HG02763 (cell line): Measurements from ENCODE around the gene OPTC.

Experiments used
- ATAC-seq: cut with Tn5 transposase; IDR thresholded peaks from one replicate; pipeline ENCODE4 v1.9.1; 2021; ENCODE audit warnings: mild to moderate bottlenecking, moderate library complexity; ENCODE audit not compliant: unreplicated experiment

Gene OPTC

GRCh38 chr1:203488539-203488938, 5.4 kb upstream of the OPTC start:
- no peak for ATAC-seq

DNA sequence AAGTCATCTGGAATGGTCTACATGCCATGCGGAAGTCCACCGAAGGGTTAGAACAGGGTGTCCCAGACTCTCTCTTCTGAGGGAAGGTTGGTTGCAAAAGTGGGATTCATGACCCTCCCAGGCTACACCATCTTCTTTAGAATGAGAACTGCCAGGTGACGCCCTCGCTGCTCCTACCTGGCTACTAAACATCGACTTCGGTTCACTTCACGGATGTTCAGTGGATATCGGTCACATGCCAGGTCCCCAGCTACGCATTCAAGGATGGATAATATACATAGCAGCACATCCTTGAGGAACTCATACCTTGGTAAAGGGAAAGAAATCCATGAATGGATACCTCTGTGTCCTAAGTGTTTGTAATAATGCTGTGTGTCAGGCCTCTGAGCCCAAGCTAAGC, 3.3 kb upstream of the OPTC start:
- no peak for ATAC-seq

GRCh38 chr1:203491664-203492063, 2.3 kb upstream of the OPTC start:
- ATAC-seq = no peak

GRCh38 chr1:203492082-203492747, 1.7 kb upstream of the OPTC start:
- ATAC-seq = no peak

DNA sequence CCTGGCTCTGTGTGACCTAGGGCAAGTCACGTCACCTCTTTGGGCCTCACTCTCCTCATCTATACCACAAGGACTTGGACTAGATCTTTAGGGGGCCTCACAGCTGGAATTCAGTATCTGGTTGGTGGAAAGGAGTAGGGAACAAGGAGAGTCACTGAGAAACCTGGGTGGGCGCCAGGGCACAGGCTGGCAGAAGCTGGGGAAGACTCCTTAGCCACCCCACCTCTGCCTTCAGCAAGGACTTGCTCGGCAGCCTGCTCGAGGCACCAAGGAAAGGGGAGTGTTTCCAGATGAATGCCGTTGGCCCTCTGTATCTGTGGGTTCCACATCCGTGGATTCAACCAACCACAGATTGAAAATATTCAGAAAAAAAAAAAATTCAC, 1.2 kb upstream of the OPTC start:
- ATAC-seq = no peak

GRCh38 chr1:203495845-203496244, 1.9 kb downstream of the OPTC start:
- ATAC-seq = no peak

DNA sequence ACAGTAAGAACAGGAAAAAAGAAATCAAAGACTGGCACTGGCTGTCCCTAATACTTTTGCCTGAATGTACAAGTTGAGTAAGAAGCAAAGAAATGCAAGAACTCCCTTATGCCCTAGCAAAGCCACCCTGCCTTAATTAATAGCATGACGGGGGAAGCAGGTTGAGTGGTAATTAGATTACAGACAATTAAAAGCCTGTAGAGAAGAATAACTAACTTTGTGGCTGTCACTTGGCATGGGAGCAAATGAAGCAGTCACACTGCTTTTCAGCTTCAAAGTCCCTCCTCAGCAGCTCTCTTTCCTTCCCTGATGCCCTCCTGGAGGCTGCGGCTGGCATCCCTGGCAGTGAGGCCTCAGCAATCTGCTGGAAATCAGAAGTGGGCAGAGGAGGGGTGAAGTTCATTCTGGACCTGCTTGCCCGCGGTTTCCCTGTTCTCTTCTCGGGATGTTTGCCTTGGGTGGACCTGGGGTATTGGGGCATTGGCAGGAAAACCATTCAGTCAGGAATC, 3.4 kb downstream of the OPTC start:
- ATAC-seq = no peak

GRCh38 chr1:203499643-203500278, 5.8 kb downstream of the OPTC start:
- no peak for ATAC-seq

DNA sequence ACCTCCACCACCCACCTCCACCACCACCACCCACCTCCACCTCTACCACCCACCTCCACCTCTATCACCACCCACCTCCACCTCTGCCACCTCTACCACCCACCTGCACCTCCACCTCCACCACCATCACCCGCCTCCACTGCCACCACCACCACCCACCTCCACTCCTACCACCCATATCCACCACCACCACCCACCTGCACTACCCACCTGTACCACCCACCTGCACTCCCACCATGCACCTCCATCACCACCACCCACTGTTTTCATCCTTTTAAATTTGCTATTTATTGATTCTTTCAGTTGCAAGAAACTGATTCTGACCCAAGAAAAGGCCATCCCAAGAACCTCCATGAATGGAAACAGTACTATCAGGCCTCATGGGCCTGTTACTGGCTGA, 6.3 kb downstream of the OPTC start:
- no peak for ATAC-seq

DNA sequence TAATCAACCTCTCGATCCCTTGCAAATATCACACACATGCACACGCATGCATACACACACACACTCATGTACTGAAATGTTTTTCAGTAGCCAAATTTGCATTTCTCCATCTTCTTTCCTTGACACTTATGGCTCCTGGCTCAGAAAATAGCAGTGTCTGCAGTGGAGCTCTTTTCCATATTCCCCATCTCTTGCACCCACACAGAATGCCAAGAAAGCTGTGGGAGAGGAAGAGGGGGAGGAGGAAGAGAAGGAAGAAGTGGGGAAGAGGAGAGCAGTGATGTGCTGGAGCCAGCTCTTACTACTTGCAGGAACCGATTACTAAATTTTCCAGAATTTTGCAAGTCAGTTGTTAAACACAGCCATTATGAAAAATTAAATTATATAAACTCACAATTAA, 9.9 kb downstream of the OPTC start:
- ATAC-seq = no peak

DNA sequence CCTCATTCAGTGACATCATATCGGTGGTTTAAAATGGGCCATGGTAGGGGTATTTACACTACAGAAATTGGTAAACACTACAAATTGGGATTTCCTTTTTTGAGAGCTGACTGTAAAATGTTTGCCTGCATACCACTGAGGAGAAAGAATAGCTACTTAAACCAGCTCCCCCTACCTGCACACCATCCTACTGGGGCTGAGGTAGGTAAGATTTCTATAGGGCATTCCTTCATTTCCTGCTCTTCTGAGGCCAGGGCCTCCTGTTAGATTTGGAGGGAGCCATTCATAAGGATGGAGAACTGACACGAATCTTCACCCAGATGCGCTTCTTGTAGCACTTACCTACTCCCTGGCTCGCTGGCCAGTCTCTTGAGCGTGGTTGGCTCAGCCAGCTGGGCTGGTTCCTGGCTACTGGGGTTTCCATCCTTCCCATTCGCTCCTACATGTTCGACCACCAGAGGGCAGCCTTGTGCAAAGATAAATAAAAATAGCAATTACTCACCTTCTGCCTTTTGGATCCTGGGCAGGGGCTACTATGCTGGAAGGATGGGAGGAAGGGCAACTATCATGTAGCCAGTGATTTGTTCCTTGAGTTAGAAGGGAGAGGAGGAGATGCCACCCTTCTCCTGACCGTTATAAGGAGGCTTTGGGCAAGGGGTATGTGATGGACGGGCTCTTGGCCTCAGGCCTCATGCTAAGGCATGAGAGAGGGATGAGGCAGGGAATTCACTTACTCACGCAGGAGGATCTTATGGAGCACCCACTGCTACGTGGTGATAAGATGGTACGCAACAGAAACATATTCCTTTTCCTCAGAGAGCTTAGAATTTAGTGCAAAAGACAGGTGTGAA, 10.7 kb downstream of the OPTC start:
- ATAC-seq = no peak

DNA sequence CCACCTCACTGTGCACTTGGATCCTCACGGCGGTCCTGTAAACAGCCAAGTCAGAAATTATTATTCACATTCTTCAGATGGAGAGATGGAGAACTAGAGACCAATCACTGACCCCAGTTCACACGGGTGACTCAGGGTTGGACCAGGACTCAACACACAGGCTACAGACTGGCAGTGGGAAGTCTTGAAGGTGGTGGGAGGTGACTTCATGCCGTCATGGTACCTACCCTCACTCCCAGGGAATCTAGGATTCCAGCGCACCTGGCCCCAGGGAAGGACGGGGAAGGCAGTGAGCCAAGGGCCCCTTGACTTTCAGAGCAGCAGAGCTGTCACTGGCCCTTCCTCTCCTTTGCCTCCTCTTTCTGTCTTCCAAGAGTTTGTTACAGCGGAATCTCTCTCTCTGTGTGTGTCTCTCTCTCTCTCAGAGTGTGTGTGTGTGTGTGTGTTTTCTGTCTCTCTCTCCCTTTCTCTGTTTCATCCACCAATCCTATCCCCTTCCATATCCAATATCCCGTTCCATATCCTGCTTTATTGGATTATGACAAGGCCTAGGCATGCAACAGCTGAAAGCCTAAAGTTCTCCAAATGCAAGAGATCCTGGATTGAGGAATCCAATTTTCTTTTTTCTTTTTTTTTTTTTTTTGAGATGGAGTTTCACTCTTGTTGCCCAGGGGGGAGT, 11.7 kb downstream of the OPTC start:
- ATAC-seq = no peak

DNA sequence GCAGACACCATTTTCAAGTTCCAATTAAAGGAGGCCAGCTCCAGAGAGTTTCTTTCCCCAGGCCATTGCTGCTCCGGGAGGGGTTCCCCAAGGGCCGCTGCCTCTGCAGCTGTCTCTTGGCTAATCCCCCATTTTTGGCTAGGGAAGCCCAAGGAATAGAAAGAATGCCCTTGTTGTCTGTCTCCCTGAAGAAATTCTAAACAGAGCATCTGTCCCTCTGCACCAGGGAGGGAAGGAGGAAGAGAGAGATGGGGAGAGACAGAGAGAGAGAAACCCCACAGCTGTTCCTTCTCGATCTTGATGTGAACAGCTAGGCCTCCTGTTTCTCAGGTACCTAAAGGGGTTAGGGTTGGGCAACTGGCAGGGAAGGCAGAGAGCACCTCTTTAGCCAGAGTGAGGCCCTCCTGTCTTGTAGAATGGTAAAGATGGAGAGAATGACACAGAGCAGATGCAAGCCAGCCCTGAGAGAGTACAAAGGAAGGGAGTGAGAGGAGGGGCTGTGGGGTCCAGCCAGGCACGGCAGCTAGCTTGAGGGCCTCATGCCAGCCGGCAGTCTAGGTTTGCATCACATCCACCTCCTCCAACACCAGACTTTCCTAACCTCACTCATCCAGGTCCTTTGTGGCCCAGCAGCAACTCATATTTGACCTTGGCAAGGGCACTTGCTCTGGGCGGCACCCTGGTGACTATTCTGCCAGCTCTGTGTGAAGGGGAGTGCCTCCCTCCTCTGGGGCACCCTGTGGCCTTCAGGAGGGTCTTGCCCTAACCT, 13.1 kb downstream of the OPTC start:
- ATAC-seq = no peak

DNA sequence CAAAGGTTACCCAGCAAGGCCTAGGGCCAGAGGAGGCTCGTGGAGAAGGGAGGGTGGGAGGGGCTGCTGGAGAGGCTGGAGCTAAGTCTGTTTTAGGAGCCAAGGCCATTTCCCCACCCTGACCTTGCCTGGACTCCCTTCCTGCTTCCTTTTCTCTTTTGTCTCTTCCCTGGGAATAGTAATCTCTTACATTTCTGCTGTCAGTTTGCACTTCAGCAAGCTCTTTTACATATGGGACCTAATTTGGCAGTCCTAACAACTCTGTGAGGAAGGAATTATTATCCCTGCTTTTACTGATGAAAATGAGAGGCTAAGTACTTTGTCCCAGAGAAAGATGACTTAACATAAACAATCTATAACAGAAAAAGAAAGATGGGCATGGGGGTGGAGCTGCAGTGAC, 13.8 kb downstream of the OPTC start:
- no peak for ATAC-seq

GRCh38 chr1:203508463-203509073, 14.6 kb downstream of the OPTC start:
- ATAC-seq = no peak

DNA sequence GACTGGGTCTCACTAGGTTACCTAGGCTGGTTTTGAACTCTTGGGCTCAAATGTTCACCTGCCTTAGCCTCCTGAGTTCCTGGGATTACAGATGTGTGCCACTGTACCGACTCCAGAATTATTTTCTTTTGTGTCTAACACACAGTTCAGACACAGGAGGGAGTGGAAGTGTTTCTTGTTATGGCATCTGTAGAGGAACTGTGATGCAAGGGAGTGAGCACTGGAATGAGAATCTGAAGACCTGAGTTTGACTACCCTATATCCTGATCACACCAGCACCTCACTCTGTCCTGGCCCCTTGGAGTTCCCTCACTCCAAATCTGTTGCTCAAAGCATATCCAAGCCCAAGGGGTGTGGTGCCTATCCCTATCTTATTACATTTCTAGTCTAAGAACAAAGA, 15.2 kb downstream of the OPTC start:
- no peak for ATAC-seq

DNA sequence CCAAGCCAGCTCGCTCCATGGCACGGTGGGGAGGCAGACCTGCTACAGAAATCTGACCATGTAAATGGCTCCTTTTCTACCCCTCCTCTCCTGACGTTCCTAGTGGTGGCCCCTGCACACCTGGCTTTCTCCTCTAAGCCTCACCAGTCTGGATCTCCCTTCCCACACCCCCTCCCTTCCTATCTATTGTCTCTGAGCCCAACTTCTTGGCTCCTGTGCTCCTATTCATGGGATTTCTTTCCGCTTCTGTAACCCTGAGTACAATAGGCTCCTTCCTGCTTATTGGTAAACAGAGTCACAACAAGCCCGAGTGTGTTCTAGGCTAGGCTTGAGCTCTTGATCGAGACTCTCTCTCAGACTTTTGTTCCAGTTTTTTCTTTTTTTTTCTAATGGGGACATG, 17.6 kb downstream of the OPTC start:
- ATAC-seq = no peak

DNA sequence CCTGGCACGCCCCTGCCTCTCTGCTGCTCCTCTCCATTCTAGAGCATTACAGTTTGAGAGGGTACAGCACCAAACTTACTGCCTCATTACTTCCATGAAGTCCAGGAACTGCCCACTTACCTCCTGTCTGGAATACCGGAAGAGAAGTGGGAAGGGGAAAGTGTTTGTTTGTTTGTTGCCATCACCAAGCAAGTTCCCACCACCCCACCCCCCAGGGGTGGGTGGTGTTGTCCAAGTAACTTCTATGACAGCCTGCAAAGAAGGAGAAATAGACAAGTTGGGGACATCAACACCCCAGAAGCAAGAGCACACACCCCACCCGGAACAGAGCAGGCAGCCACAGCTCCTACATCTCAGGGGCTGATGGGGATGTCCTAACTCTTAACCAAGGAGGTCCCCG, 18.0 kb downstream of the OPTC start:
- ATAC-seq = no peak

GRCh38 chr1:203512517-203512847, 18.5 kb downstream of the OPTC start:
- no peak for ATAC-seq

GRCh38 chr1:203512848-203513584, 19.1 kb downstream of the OPTC start:
- ATAC-seq = no peak
